H9 (cell line): ENCODE measurements around the gene ZNF618. TPM values are rescaled to one million over a fixed set of nuclear protein-coding genes. Genes with fewer than 3 reads are reported as not detected.

Experiments
- DNase-seq: peaks from one replicate; pipeline ENCODE4 v3.0.0-alpha.2; 2017
- H2AFZ ChIP-seq: one replicate; pipeline ENCODE4 v1.6.1; 2013; ENCODE audit warnings: mild to moderate bottlenecking, low read length, control low read depth, moderate library complexity
- H2AK5ac ChIP-seq: 2 replicates; pipeline ENCODE4 v1.6.1; 2013; ENCODE audit warnings: low read length, control low read depth, mixed read lengths; ENCODE audit not compliant: insufficient read length
- H2BK120ac ChIP-seq: one replicate; pipeline ENCODE4 v1.6.1; 2013; ENCODE audit warnings: low read depth, mild to moderate bottlenecking, low read length, control low read depth, inconsistent platforms; ENCODE audit not compliant: poor library complexity, severe bottlenecking
- H2BK12ac ChIP-seq: 2 replicates; pipeline ENCODE4 v1.6.1; 2013; ENCODE audit warnings: low read length, control low read depth, mixed read lengths, low read depth; ENCODE audit not compliant: insufficient read length
- H2BK15ac ChIP-seq: 2 replicates; pipeline ENCODE4 v1.6.1; 2013; ENCODE audit warnings: low read depth, low read length, control low read depth
- H2BK20ac ChIP-seq: one replicate; pipeline ENCODE4 v1.6.1; 2013; ENCODE audit warnings: low read depth, mild to moderate bottlenecking, low read length, control low read depth, inconsistent platforms; ENCODE audit not compliant: poor library complexity, severe bottlenecking
- H2BK5ac ChIP-seq: 2 replicates; pipeline ENCODE4 v1.6.1; 2013; ENCODE audit warnings: low read length, control low read depth, mixed read lengths; ENCODE audit not compliant: insufficient read length
- H3K14ac ChIP-seq: 2 replicates; pipeline ENCODE4 v1.6.1; 2013; ENCODE audit warnings: low read length, control low read depth; ENCODE audit not compliant: insufficient read depth
- H3K18ac ChIP-seq: 2 replicates; pipeline ENCODE4 v1.6.1; 2013; ENCODE audit warnings: low read depth, mild to moderate bottlenecking, mixed read lengths, low read length, control low read depth; ENCODE audit not compliant: insufficient read length
- H3K23ac ChIP-seq: 2 replicates; pipeline ENCODE4 v1.6.1; 2013; ENCODE audit warnings: low read length, control low read depth, mixed read lengths, low read depth; ENCODE audit not compliant: insufficient read length
- H3K23me2 ChIP-seq: 2 replicates; pipeline ENCODE4 v1.6.1; 2013; ENCODE audit warnings: low read depth, mild to moderate bottlenecking, mixed read lengths, low read length, control low read depth; ENCODE audit not compliant: insufficient read length, poor library complexity, severe bottlenecking
- H3K27ac ChIP-seq: 2 replicates; pipeline ENCODE4 v1.5.1; 2013; ENCODE audit warnings: low read length, control low read depth, mixed read lengths, low read depth; ENCODE audit not compliant: insufficient read length
- H3K27me3 ChIP-seq: 2 replicates; pipeline ENCODE4 v1.6.1; 2013; ENCODE audit warnings: low read length, control low read depth, inconsistent platforms; ENCODE audit not compliant: insufficient read depth
- H3K4ac ChIP-seq: 2 replicates; pipeline ENCODE4 v1.6.1; 2013; ENCODE audit warnings: low read depth, mild to moderate bottlenecking, control low read depth, inconsistent platforms, low read length, moderate library complexity
- H3K4me1 ChIP-seq: 2 replicates; pipeline ENCODE4 v1.6.1; 2013; ENCODE audit warnings: low read length, control low read depth, inconsistent platforms; ENCODE audit not compliant: insufficient read depth
- H3K4me2 ChIP-seq: 2 replicates; pipeline ENCODE4 v1.6.1; 2013; ENCODE audit warnings: low read length, control low read depth, mixed read lengths; ENCODE audit not compliant: insufficient read length, insufficient read depth
- H3K56ac ChIP-seq: 2 replicates; pipeline ENCODE4 v1.6.1; 2013; ENCODE audit warnings: low read depth, mild to moderate bottlenecking, mixed read lengths, low read length, control low read depth; ENCODE audit not compliant: insufficient read length
- H3K79me1 ChIP-seq: 2 replicates; pipeline ENCODE4 v1.6.1; 2013; ENCODE audit warnings: low read depth, mild to moderate bottlenecking, moderate library complexity, low read length, control low read depth, inconsistent platforms; ENCODE audit not compliant: insufficient read depth, poor library complexity, severe bottlenecking
- H3K79me2 ChIP-seq: 2 replicates; pipeline ENCODE4 v1.6.1; 2013; ENCODE audit warnings: low read length, control low read depth, inconsistent platforms; ENCODE audit not compliant: insufficient read depth
- H3K9ac ChIP-seq: 2 replicates; pipeline ENCODE4 v1.6.1; 2013; ENCODE audit warnings: low read length, control low read depth, mixed read lengths; ENCODE audit not compliant: insufficient read length; ENCODE audit errors: extremely low read depth
- H3K9me3 ChIP-seq: one replicate; pipeline ENCODE4 v1.6.1; 2013; ENCODE audit warnings: low read depth, low read length, inconsistent platforms; ENCODE audit not compliant: control insufficient read depth
- H3T11ph ChIP-seq: one replicate; pipeline ENCODE4 v1.6.1; 2013; ENCODE audit warnings: mild to moderate bottlenecking, low read length, control low read depth, inconsistent platforms
- H4K20me1 ChIP-seq: one replicate; pipeline ENCODE4 v1.6.1; 2013; ENCODE audit not compliant: control insufficient read depth, insufficient read length, insufficient read depth
- H4K5ac ChIP-seq: 2 replicates; pipeline ENCODE4 v1.6.1; 2013; ENCODE audit warnings: low read depth, mild to moderate bottlenecking, mixed read lengths, low read length, control low read depth; ENCODE audit not compliant: insufficient read length
- H4K8ac ChIP-seq: replicated peaks from 2 replicates; pipeline ENCODE4 v1.6.1; 2013; ENCODE audit warnings: low read length, control low read depth, mixed read lengths, low read depth; ENCODE audit not compliant: insufficient read length
- H4K91ac ChIP-seq: 2 replicates; pipeline ENCODE4 v1.6.1; 2013; ENCODE audit warnings: low read depth, mild to moderate bottlenecking, moderate library complexity, mixed read lengths, low read length, control low read depth; ENCODE audit not compliant: insufficient read length
- H3K27ac Mint-ChIP-seq, 3 experiments: 2 replicates in 2 of 3; 3 replicates in 1 of 3; pipeline ENCODE4 v1.8.0; 2020 to 2021; ENCODE audit warnings: mixed read lengths in 3 of 3, mild to moderate bottlenecking in 1 of 3, moderate library complexity in 1 of 3
- H3K27me3 Mint-ChIP-seq: 2 replicates; pipeline ENCODE4 v1.8.0; 2021; ENCODE audit warnings: low read depth, mild to moderate bottlenecking, moderate library complexity, mixed read lengths
- H3K36me3 Mint-ChIP-seq, 3 experiments: 2 replicates in 2 of 3; 3 replicates in 1 of 3; pipeline ENCODE4 v1.8.0; 2020 to 2021; ENCODE audit warnings: low read depth in 3 of 3, mixed read lengths in 3 of 3; ENCODE audit not compliant: insufficient read depth in 1 of 3
- H3K4me1 Mint-ChIP-seq, 2 experiments: 2 replicates each; pipeline ENCODE4 v1.8.0; 2020; ENCODE audit warnings: mixed read lengths in 2 of 2
- H3K4me3 Mint-ChIP-seq, 2 experiments: 2 replicates in 1 of 2; 3 replicates in 1 of 2; pipeline ENCODE4 v1.8.0; 2020 to 2021; ENCODE audit warnings: mild to moderate bottlenecking in 2 of 2, mixed read lengths in 2 of 2, moderate library complexity in 1 of 2
- H3K9me3 Mint-ChIP-seq, 2 experiments: 2 replicates in 1 of 2; 3 replicates in 1 of 2; pipeline ENCODE4 v1.8.0; 2020; ENCODE audit warnings: mild to moderate bottlenecking in 2 of 2, mixed read lengths in 2 of 2, moderate library complexity in 1 of 2
- CTCF ChIP-seq: fragments of 200-600 bp; sonication (generic); conservative IDR thresholded peaks from 3 replicates; pipeline ENCODE4 v1.8.0; 2021; ENCODE audit warnings: antibody characterized with exemption, mild to moderate bottlenecking
- WGBS: extraction: QIAGEN DNeasy Blood & Tissue Kit; methylation state at CpG from one replicate; pipeline ENCODE4 v1.1.7; 2013; ENCODE audit warnings: missing lambda C conversion rate, low lambda C conversion rate, mixed read lengths; ENCODE audit not compliant: insufficient read length; ENCODE audit errors: extremely low coverage; 5-methylcytosine and 5-hydroxymethylcytosine counted together
- total RNA-seq: library from RNA; stranded (reverse); gene quantifications from 2 replicates; pipeline ENCODE4 v1.2.1, GENCODE V29; 2021

The ZNF618 gene
- total RNA-seq, 1 experiment from 2014 or later: 13.6 TPM

- TF ChIP-seq CTCF: no peak
- H2AK5ac ChIP-seq: no peak overlapping the region
- no peak overlapping the region for H4K5ac ChIP-seq
- peaks cover 26% of the 10 kb centered on the region for H3K27me3 Mint-ChIP-seq
- H4K91ac ChIP-seq: no peak overlapping the region
- H3K23ac ChIP-seq: no peak overlapping the region
- no peak overlapping the region for H4K8ac ChIP-seq
- H2AFZ ChIP-seq: no peak overlapping the region
- no peak for DNase-seq
- no peak overlapping the region for H3K4me3 Mint-ChIP-seq
- no peak overlapping the region for H3K4ac ChIP-seq
- no peak overlapping the region for H2BK20ac ChIP-seq
- H2BK120ac ChIP-seq: no peak overlapping the region
- no peak overlapping the region for H3K14ac ChIP-seq
- no peak overlapping the region for H3T11ph ChIP-seq
- WGBS: no CpG with 5 or more reads among the region's 7 CpGs
- H3K27ac ChIP-seq: no peak overlapping the region
- no peak overlapping the region for H3K56ac ChIP-seq
- no peaks in the 10 kb centered on the region for H3K9me3 ChIP-seq
- 0 out of 4 replicates have a peak, but pooled peaks cover 0 to under 1% of the 10 kb centered on the region in 2 experiments for H3K4me1 Mint-ChIP-seq
- no peak overlapping the region for H2BK12ac ChIP-seq
- peaks cover 0 to 1% (median 0%) of the 10 kb centered on the region in 3 experiments; a peak in 2 of 7 replicates for H3K36me3 Mint-ChIP-seq
- H3K23me2 ChIP-seq: no peaks in the 10 kb centered on the region
- H3K4me1 ChIP-seq: no peaks in the 10 kb centered on the region
- no peak overlapping the region for H3K18ac ChIP-seq
- H3K9me3 Mint-ChIP-seq: no peaks in the 10 kb centered on the region
- H4K20me1 ChIP-seq: no peaks in the 10 kb centered on the region
- no peaks in the 10 kb centered on the region for H3K79me2 ChIP-seq
- no peaks in the 10 kb centered on the region for H3K27me3 ChIP-seq
- no peak overlapping the region for H3K4me2 ChIP-seq
- no peak overlapping the region for H2BK15ac ChIP-seq
- no peak overlapping the region for H2BK5ac ChIP-seq
- H3K27ac Mint-ChIP-seq: no peak overlapping the region
- no peak overlapping the region for H3K9ac ChIP-seq
- H3K79me1 ChIP-seq: no peaks in the 10 kb centered on the region
These were observed 211.6 kb downstream of the ZNF618 start for GRCh38 chr9:114087721-114088120.
